Vagina (tissue), 2 donors: ENCODE measurements around the gene KLHL40.

Experiments
- POLR2A ChIP-seq, 2 donors: fragments of 450-650 bp; IDR thresholded peaks; one replicate each; pipeline ENCODE4 v1.6.1; 2017; ENCODE audit warnings: antibody characterized with exemption in 2 of 2, mild to moderate bottlenecking in 2 of 2, moderate library complexity in 2 of 2
- TF ChIP-seq, protein P1 (sequence below), 3 experiments: fragments of 450-650 bp in 2 of 3; fragments of 200-600 bp in 1 of 3; sonication (generic) in 1 of 3; IDR thresholded peaks; one replicate each; pipeline ENCODE4 v1.5.1; 2017 to 2019; ENCODE audit warnings: antibody characterized with exemption in 3 of 3, mild to moderate bottlenecking in 2 of 3, moderate library complexity in 2 of 3

DNA sequence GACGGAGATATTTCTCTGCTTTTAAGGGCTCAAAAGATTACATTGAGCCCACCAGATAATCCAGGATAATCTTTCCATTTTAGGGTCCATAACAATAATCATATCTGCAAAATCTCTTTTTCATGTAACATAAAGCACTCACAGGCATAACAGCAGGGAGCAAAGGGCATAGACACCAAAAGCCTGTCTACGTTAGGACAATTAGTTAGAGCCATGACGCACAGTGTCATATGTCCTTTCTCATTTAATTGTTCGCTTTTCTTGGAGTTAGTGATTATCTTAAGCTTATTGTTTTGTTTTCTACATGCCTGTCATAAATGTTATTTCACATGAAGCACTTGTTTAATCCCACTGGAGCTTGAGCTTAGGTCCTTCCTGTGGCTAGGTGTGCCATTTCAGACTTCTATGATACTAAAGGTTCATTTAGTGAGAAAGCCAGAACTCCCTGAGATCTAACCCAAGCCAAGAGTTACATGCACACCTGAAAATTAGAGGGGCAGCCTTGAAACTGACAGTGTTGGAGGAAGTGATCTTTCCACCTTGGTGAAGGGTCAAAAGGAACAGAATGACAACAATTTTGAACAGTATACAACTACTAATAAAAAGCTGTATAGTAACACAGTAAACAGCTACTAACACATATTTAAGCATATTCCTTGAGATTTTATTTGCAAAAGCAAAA lies 29.0 kb downstream of the KLHL40 start:
- TF ChIP-seq, protein P1, sequence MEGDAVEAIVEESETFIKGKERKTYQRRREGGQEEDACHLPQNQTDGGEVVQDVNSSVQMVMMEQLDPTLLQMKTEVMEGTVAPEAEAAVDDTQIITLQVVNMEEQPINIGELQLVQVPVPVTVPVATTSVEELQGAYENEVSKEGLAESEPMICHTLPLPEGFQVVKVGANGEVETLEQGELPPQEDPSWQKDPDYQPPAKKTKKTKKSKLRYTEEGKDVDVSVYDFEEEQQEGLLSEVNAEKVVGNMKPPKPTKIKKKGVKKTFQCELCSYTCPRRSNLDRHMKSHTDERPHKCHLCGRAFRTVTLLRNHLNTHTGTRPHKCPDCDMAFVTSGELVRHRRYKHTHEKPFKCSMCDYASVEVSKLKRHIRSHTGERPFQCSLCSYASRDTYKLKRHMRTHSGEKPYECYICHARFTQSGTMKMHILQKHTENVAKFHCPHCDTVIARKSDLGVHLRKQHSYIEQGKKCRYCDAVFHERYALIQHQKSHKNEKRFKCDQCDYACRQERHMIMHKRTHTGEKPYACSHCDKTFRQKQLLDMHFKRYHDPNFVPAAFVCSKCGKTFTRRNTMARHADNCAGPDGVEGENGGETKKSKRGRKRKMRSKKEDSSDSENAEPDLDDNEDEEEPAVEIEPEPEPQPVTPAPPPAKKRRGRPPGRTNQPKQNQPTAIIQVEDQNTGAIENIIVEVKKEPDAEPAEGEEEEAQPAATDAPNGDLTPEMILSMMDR (IDR thresholded peaks at IDR 0.05), result no peak
- no peak for TF ChIP-seq POLR2A (IDR thresholded peaks at IDR 0.05)
